Liver (tissue), 9 donors: Measurements from ENCODE around the gene BCAS1. TPM values are rescaled to one million over a fixed set of nuclear protein-coding genes. Genes with fewer than 3 reads are reported as not detected.

Experiments used
- DNase-seq: peaks from one replicate; pipeline ENCODE4 v3.0.0-alpha.2; 2017; ENCODE audit warnings: low spot score
- H3K27ac ChIP-seq, 2 donors: one replicate each; pipeline ENCODE4 v1.7.0; 2013; ENCODE audit warnings: inconsistent platforms in 2 of 2, low read length in 2 of 2, control low read depth in 1 of 2, low read depth in 1 of 2, mild to moderate bottlenecking in 1 of 2
- H3K27me3 ChIP-seq, 4 donors: one replicate each; pipeline versions ENCODE4 v1.6.1 to v1.7.0; 2013; ENCODE audit warnings: low read length in 3 of 4, inconsistent platforms in 1 of 4, mild to moderate bottlenecking in 1 of 4, moderate library complexity in 1 of 4; ENCODE audit not compliant: control insufficient read depth in 4 of 4, insufficient read depth in 4 of 4
- H3K36me3 ChIP-seq, 4 donors: one replicate each; pipeline versions ENCODE4 v1.6.1 to v1.7.0; 2013; ENCODE audit warnings: low read length in 3 of 4, mild to moderate bottlenecking in 3 of 4, low read depth in 1 of 4, moderate library complexity in 1 of 4; ENCODE audit not compliant: control insufficient read depth in 4 of 4, insufficient read depth in 3 of 4
- H3K4me1 ChIP-seq, 4 donors: one replicate each; pipeline versions ENCODE4 v1.6.1 to v1.7.0; 2013; ENCODE audit warnings: low read length in 3 of 4, mild to moderate bottlenecking in 3 of 4, moderate library complexity in 1 of 4; ENCODE audit not compliant: control insufficient read depth in 4 of 4, insufficient read depth in 4 of 4
- H3K4me3 ChIP-seq, 3 donors: one replicate each; pipeline versions ENCODE4 v1.6.1 to v1.7.0; 2013; ENCODE audit warnings: low read length in 3 of 3, control low read depth in 1 of 3, low read depth in 1 of 3, mild to moderate bottlenecking in 1 of 3
- H3K9ac ChIP-seq, 2 donors: one replicate each; pipeline ENCODE4 v1.7.0; 2013; ENCODE audit warnings: low read length in 2 of 2, mild to moderate bottlenecking in 2 of 2, moderate library complexity in 2 of 2, control low read depth in 1 of 2, low read depth in 1 of 2
- H3K9me3 ChIP-seq, 4 donors: one replicate each; pipeline versions ENCODE4 v1.6.1 to v1.7.0; 2013; ENCODE audit warnings: low read length in 3 of 4; ENCODE audit not compliant: control insufficient read depth in 4 of 4
- EGR1 ChIP-seq, 2 donors: IDR thresholded peaks; 2 replicates each; pipeline ENCODE4 v1.6.1; 2016 to 2018; ENCODE audit warnings: antibody characterized with exemption in 2 of 2, low read depth in 2 of 2
- FOXA1 ChIP-seq: IDR thresholded peaks from 2 replicates; pipeline ENCODE4 v1.6.1; 2016; ENCODE audit warnings: antibody characterized with exemption
- FOXA2 ChIP-seq: IDR thresholded peaks from 2 replicates; pipeline ENCODE4 v1.6.1; 2016; ENCODE audit warnings: antibody characterized with exemption
- GABPA ChIP-seq, 2 donors: IDR thresholded peaks in 1 of 2; conservative IDR thresholded peaks in 1 of 2; 2 replicates each; pipeline ENCODE4 v1.6.1; 2016; ENCODE audit warnings: antibody characterized with exemption in 2 of 2, mild to moderate bottlenecking in 1 of 2, moderate library complexity in 1 of 2
- HNF4A ChIP-seq, 2 donors: conservative IDR thresholded peaks; 2 replicates each; pipeline ENCODE4 v1.6.1; 2016; ENCODE audit warnings: antibody characterized with exemption in 2 of 2, mild to moderate bottlenecking in 2 of 2
- HNF4G ChIP-seq: IDR thresholded peaks from 2 replicates; pipeline ENCODE4 v1.6.1; 2016; ENCODE audit warnings: antibody characterized with exemption
- JUND ChIP-seq, 2 donors: IDR thresholded peaks; 2 replicates each; pipeline ENCODE4 v1.6.1; 2016; ENCODE audit warnings: antibody characterized with exemption in 2 of 2
- NR2F2 ChIP-seq: IDR thresholded peaks from 2 replicates; pipeline ENCODE4 v1.6.1; 2016; ENCODE audit warnings: antibody characterized with exemption
- RAD21 ChIP-seq, 2 donors: IDR thresholded peaks; 2 replicates each; pipeline ENCODE4 v1.6.1; 2016; ENCODE audit warnings: antibody characterized with exemption in 2 of 2, mild to moderate bottlenecking in 2 of 2
- RXRA ChIP-seq, 2 donors: IDR thresholded peaks; 2 replicates each; pipeline ENCODE4 v1.6.1; 2017 to 2018; ENCODE audit warnings: antibody characterized with exemption in 2 of 2, mild to moderate bottlenecking in 1 of 2
- SP1 ChIP-seq: IDR thresholded peaks from 2 replicates; pipeline ENCODE4 v1.6.1; 2018; ENCODE audit warnings: antibody characterized with exemption, mild to moderate bottlenecking
- TAF1 ChIP-seq: conservative IDR thresholded peaks from 2 replicates; pipeline ENCODE4 v1.6.1; 2016; ENCODE audit warnings: antibody characterized with exemption, mild to moderate bottlenecking
- YY1 ChIP-seq: IDR thresholded peaks from 2 replicates; pipeline ENCODE4 v1.6.1; 2016; ENCODE audit warnings: antibody characterized with exemption, mild to moderate bottlenecking
- WGBS: extraction: QIAGEN DNeasy Blood & Tissue Kit; methylation state at CpG from one replicate; pipeline ENCODE4 v1.1.7; 2013; 5-methylcytosine and 5-hydroxymethylcytosine counted together
- polyA plus RNA-seq, 2 donors: library from polyadenylated mRNA; stranded (reverse) in 1 of 2; unstranded in 1 of 2; fragments of 200-250 nt in 1 of 2; fragments of >200 nt in 1 of 2; fragmentation: Nextera tagmentation in 1 of 2; extraction: Ambion mirVana in 1 of 2; gene quantifications; one replicate each; pipeline versions ENCODE4 v1.2.1 to v1.2.3, GENCODE V29; 2013 to 2015
- total RNA-seq, 2 donors: library from RNA; depleted of rRNA; stranded (reverse); fragments of >200 nt; gene quantifications; one replicate each; pipeline ENCODE4 v1.2.3, GENCODE V29; 2014
- TF ChIP-seq, protein P1 (sequence below): IDR thresholded peaks from 2 replicates; pipeline ENCODE4 v1.6.1; 2016; ENCODE audit warnings: antibody characterized with exemption
- TF ChIP-seq, protein P2 (sequence below): IDR thresholded peaks from 2 replicates; pipeline ENCODE4 v1.6.1; 2016; ENCODE audit warnings: antibody characterized with exemption
- TF ChIP-seq, protein P3 (sequence below): IDR thresholded peaks from 2 replicates; pipeline ENCODE4 v1.6.1; 2016; ENCODE audit warnings: antibody characterized with exemption
- TF ChIP-seq, protein P4 (sequence below): fragments of 150-350 bp; IDR thresholded peaks from 2 replicates; pipeline ENCODE4 v1.5.1; 2017; ENCODE audit warnings: improper control_type of control experiment, low read depth, low read length; ENCODE audit not compliant: missing input control
- TF ChIP-seq, protein P5 (sequence below): IDR thresholded peaks from 2 replicates; pipeline ENCODE4 v1.6.1; 2016; ENCODE audit warnings: antibody characterized with exemption, mild to moderate bottlenecking
- donor health status: healthy.
- donor health status: healthy.
- donor health status: healthy.
- donor health status: healthy.
- donor health status: healthy.

BCAS1 gene
- total and polyA plus RNA-seq, 4 donors, result under 0.01 to 0.93 (median 0.04) TPM

DNA sequence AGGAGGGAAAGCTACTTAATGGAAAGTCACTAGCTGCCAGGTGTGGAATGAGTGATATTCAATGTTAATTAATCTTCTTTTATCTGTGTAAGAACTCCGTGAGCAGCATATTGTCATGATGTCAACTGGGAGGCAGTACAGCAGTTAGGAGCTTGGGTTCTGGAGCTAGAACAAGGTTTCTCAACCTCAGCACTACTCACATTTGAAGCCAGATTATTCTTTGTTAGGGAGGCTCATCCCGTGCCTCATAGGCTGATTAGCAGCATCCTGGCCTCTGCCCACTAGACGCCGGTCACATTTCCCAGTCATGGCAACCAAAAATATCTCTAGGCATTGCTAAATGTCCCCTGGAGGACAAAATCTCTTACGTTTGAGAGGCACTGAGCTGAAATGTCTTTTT lies 41.2 kb downstream of the BCAS1 start:
- Histone ChIP-seq H3K4me1 (no peaks in the 10 kb centered on the region), H3K9ac (no peak overlapping the region), H3K9me3 (no peaks in the 10 kb centered on the region), H3K27me3 (peaks cover 0 to 2% (median 0%) of the 10 kb centered on the region in 4 donors), H3K36me3 (no peaks in the 10 kb centered on the region), H3K4me3 (no peak overlapping the region), H3K27ac (no peak overlapping the region)
- DNase-seq, result no peak
- TF ChIP-seq EGR1 (IDR thresholded peaks at IDR 0.05; ENCODE audit: low read depth in 2 of 2) (no peak), SP1 (no peak), TAF1 (no peak), HNF4G (no peak), NR2F2 (no peak), GABPA (IDR thresholded peaks at IDR 0.05 in 1 of 2, conservative IDR thresholded peaks at IDR 0.05 in 1 of 2) (no peak), JUND (IDR thresholded peaks at IDR 0.05) (no peak)
- TF ChIP-seq, protein P1, sequence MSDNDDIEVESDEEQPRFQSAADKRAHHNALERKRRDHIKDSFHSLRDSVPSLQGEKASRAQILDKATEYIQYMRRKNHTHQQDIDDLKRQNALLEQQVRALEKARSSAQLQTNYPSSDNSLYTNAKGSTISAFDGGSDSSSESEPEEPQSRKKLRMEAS, result no peak
- TF ChIP-seq, protein P2, sequence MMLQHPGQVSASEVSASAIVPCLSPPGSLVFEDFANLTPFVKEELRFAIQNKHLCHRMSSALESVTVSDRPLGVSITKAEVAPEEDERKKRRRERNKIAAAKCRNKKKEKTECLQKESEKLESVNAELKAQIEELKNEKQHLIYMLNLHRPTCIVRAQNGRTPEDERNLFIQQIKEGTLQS, result no peak
- TF ChIP-seq, protein P3, sequence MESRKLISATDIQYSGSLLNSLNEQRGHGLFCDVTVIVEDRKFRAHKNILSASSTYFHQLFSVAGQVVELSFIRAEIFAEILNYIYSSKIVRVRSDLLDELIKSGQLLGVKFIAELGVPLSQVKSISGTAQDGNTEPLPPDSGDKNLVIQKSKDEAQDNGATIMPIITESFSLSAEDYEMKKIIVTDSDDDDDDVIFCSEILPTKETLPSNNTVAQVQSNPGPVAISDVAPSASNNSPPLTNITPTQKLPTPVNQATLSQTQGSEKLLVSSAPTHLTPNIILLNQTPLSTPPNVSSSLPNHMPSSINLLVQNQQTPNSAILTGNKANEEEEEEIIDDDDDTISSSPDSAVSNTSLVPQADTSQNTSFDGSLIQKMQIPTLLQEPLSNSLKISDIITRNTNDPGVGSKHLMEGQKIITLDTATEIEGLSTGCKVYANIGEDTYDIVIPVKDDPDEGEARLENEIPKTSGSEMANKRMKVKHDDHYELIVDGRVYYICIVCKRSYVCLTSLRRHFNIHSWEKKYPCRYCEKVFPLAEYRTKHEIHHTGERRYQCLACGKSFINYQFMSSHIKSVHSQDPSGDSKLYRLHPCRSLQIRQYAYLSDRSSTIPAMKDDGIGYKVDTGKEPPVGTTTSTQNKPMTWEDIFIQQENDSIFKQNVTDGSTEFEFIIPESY, result no peak
- WGBS, result 78% methylated on average over 5 of the region's 5 CpGs

DNA sequence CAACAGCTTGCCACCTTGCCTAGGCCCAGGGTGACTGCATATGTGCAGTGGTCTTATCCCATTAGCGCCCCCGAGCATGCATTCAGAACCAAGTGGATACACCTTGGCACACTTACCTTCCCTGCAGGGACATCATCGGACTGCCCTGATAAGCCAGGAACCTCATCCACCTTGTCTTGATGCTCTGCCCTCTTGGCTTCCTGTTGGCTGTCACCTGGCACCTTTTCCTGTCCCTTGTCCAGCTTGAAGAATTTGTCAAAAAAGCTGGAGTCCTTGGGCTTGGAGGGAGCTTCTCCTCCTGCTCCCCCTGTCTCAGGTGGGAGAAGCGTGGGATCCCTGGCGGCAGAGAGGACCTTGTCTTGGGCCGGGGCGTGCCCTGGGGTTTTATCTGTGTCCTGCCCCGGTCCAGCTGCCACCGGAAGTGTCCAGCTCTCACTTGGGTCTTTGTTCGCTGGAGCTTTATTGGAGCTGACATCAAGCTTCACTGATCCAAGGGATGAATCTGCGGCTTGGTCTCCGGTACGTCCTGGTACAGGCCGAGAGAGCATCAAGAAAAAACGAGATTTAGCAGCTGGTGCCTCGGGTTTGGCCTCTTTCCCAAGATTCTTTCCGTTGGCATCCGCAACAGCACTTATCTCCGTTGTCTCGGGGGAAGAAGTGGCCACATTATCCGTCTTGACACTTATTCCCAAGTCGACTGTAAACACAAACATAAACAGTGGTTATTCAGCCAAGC lies 42.0 kb downstream of the BCAS1 start:
- no peaks in the 10 kb centered on the region for H3K9me3 ChIP-seq
- no peak overlapping the region for H3K27ac ChIP-seq
- H3K9ac ChIP-seq, result no peak overlapping the region
- no peaks in the 10 kb centered on the region for H3K4me1 ChIP-seq
- no peaks in the 10 kb centered on the region for H3K36me3 ChIP-seq
- 84% methylated on average over 22 of the region's 22 CpGs for WGBS
- no peak for TF ChIP-seq RXRA (IDR thresholded peaks at IDR 0.05)
- TF ChIP-seq, protein P3, result no peak
- TF ChIP-seq, protein P1, result no peak
- no peak for TF ChIP-seq FOXA1
- no peak for TF ChIP-seq JUND (IDR thresholded peaks at IDR 0.05)
- TF ChIP-seq, protein P4, sequence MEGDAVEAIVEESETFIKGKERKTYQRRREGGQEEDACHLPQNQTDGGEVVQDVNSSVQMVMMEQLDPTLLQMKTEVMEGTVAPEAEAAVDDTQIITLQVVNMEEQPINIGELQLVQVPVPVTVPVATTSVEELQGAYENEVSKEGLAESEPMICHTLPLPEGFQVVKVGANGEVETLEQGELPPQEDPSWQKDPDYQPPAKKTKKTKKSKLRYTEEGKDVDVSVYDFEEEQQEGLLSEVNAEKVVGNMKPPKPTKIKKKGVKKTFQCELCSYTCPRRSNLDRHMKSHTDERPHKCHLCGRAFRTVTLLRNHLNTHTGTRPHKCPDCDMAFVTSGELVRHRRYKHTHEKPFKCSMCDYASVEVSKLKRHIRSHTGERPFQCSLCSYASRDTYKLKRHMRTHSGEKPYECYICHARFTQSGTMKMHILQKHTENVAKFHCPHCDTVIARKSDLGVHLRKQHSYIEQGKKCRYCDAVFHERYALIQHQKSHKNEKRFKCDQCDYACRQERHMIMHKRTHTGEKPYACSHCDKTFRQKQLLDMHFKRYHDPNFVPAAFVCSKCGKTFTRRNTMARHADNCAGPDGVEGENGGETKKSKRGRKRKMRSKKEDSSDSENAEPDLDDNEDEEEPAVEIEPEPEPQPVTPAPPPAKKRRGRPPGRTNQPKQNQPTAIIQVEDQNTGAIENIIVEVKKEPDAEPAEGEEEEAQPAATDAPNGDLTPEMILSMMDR, result no peak
- no peak for TF ChIP-seq TAF1
- no peak for TF ChIP-seq HNF4A (conservative IDR thresholded peaks at IDR 0.05)
- TF ChIP-seq HNF4G, result no peak
- no peak for TF ChIP-seq FOXA2
- no peak for TF ChIP-seq YY1
- TF ChIP-seq NR2F2, result no peak
- no peak for TF ChIP-seq SP1
- no peak for TF ChIP-seq GABPA (IDR thresholded peaks at IDR 0.05 in 1 of 2, conservative IDR thresholded peaks at IDR 0.05 in 1 of 2)
- TF ChIP-seq, protein P5, sequence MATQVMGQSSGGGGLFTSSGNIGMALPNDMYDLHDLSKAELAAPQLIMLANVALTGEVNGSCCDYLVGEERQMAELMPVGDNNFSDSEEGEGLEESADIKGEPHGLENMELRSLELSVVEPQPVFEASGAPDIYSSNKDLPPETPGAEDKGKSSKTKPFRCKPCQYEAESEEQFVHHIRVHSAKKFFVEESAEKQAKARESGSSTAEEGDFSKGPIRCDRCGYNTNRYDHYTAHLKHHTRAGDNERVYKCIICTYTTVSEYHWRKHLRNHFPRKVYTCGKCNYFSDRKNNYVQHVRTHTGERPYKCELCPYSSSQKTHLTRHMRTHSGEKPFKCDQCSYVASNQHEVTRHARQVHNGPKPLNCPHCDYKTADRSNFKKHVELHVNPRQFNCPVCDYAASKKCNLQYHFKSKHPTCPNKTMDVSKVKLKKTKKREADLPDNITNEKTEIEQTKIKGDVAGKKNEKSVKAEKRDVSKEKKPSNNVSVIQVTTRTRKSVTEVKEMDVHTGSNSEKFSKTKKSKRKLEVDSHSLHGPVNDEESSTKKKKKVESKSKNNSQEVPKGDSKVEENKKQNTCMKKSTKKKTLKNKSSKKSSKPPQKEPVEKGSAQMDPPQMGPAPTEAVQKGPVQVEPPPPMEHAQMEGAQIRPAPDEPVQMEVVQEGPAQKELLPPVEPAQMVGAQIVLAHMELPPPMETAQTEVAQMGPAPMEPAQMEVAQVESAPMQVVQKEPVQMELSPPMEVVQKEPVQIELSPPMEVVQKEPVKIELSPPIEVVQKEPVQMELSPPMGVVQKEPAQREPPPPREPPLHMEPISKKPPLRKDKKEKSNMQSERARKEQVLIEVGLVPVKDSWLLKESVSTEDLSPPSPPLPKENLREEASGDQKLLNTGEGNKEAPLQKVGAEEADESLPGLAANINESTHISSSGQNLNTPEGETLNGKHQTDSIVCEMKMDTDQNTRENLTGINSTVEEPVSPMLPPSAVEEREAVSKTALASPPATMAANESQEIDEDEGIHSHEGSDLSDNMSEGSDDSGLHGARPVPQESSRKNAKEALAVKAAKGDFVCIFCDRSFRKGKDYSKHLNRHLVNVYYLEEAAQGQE, result no peak
- TF ChIP-seq RAD21 (IDR thresholded peaks at IDR 0.05), result no peak
- TF ChIP-seq EGR1 (IDR thresholded peaks at IDR 0.05; ENCODE audit: low read depth in 2 of 2), result no peak
- TF ChIP-seq, protein P2, result no peak
- no peak overlapping the region for H3K4me3 ChIP-seq
- peaks cover 0 to 2% (median 0%) of the 10 kb centered on the region in 4 donors for H3K27me3 ChIP-seq
- no peak for DNase-seq
